WTC11 (cell line): ENCODE measurements around the gene SLC25A26. TPM values are rescaled to one million over a fixed set of nuclear protein-coding genes. Genes with fewer than 3 reads are reported as not detected.

Source experiments
- ATAC-seq: fragments of 200-7000 bp; cut with Tn5 transposase; 2 replicates; pipeline ENCODE4 v1.10.0; 2021; ENCODE audit warnings: mild to moderate bottlenecking, moderate library complexity
- CTCF ChIA-PET: fragments of 300-600 bp; sonication (Branson Sonifier 250); formaldehyde crosslinking; loops from one replicate; lab custom pipeline; 2021; ENCODE audit warnings: antibody characterized with exemption; lab: Charles Lee
- POLR2A ChIA-PET: fragments of 350-600 bp; sonication (Branson Sonifier 250); formaldehyde crosslinking; loops from one replicate; lab custom pipeline; 2021; ENCODE audit warnings: antibody characterized with exemption; lab: Charles Lee
- DNase-seq: peaks from one replicate; pipeline ENCODE4 v3.0.0; 2021; ENCODE audit warnings: low spot score
- H3K27ac Mint-ChIP-seq: 2 replicates; pipeline ENCODE4 v1.8.0; 2021; ENCODE audit warnings: mixed read lengths
- H3K27me3 Mint-ChIP-seq: 2 replicates; pipeline ENCODE4 v1.8.0; 2021; ENCODE audit warnings: low read depth, mild to moderate bottlenecking, moderate library complexity, mixed read lengths
- H3K36me3 Mint-ChIP-seq: 2 replicates; pipeline ENCODE4 v1.8.0; 2021; ENCODE audit warnings: mixed read lengths
- H3K4me1 Mint-ChIP-seq: 2 replicates; pipeline ENCODE4 v1.8.0; 2022; ENCODE audit warnings: mixed read lengths
- H3K4me3 Mint-ChIP-seq: 2 replicates; pipeline ENCODE4 v1.8.0; 2021; ENCODE audit warnings: mild to moderate bottlenecking, moderate library complexity, mixed read lengths
- H3K9me3 Mint-ChIP-seq: 2 replicates; pipeline ENCODE4 v1.8.0; 2021; ENCODE audit warnings: mixed read lengths
- ELF4 ChIP-seq: sonication (generic); formaldehyde crosslinking; IDR thresholded peaks from 2 replicates; pipeline ENCODE4 v1.8.1; 2022; ENCODE audit warnings: low read depth, mild to moderate bottlenecking, moderate library complexity, missing genetic modification reagents
- FOXP1 ChIP-seq: sonication (generic); formaldehyde crosslinking; IDR thresholded peaks from 2 replicates; pipeline ENCODE4 v1.8.0; 2022; ENCODE audit warnings: missing genetic modification reagents, mild to moderate bottlenecking, moderate library complexity, borderline replicate concordance
- KAT7 ChIP-seq: sonication (generic); formaldehyde crosslinking; IDR thresholded peaks from 2 replicates; pipeline ENCODE4 v1.8.1; 2023; ENCODE audit warnings: missing genetic modification reagents, mild to moderate bottlenecking, borderline replicate concordance
- NR1H2 ChIP-seq: sonication (generic); formaldehyde crosslinking; IDR thresholded peaks from 2 replicates; pipeline ENCODE4 v1.9.0; 2021; ENCODE audit warnings: mild to moderate bottlenecking, moderate library complexity, missing genetic modification reagents
- NR2C2 ChIP-seq: sonication (generic); formaldehyde crosslinking; IDR thresholded peaks from 2 replicates; pipeline ENCODE4 v1.8.0; 2022; ENCODE audit warnings: mild to moderate bottlenecking, missing genetic modification reagents
- PRRX2 ChIP-seq: fragments of 250-450 bp; sonication (Bioruptor Pico); IDR thresholded peaks from 2 replicates; pipeline ENCODE4 v1.8.0; 2021; ENCODE audit warnings: mild to moderate bottlenecking
- SMAD3 ChIP-seq: sonication (generic); formaldehyde crosslinking; IDR thresholded peaks from 2 replicates; pipeline ENCODE4 v1.8.0; 2022; ENCODE audit warnings: missing genetic modification reagents, mild to moderate bottlenecking, borderline replicate concordance
- TEAD1 ChIP-seq: sonication (generic); formaldehyde crosslinking; IDR thresholded peaks from 2 replicates; pipeline ENCODE4 v1.8.0; 2022; ENCODE audit warnings: mild to moderate bottlenecking, missing genetic modification reagents
- ZNF219 ChIP-seq: sonication (generic); formaldehyde crosslinking; IDR thresholded peaks from 2 replicates; pipeline ENCODE4 v1.8.0; 2023; ENCODE audit warnings: missing genetic modification reagents, mild to moderate bottlenecking, borderline replicate concordance
- ZNF317 ChIP-seq: sonication (generic); formaldehyde crosslinking; IDR thresholded peaks from 2 replicates; pipeline ENCODE4 v1.8.1; 2023; ENCODE audit warnings: low read depth, mild to moderate bottlenecking, moderate library complexity, missing genetic modification reagents, borderline replicate concordance
- total RNA-seq: library from RNA; stranded (reverse); gene quantifications from 3 replicates; pipeline ENCODE4 v1.2.3, GENCODE V29; 2021
- TF ChIP-seq, protein P1 (sequence below): sonication (generic); formaldehyde crosslinking; IDR thresholded peaks from 2 replicates; pipeline ENCODE4 v1.8.0; 2022; ENCODE audit warnings: mild to moderate bottlenecking, missing genetic modification reagents
- TF ChIP-seq, protein P2 (sequence below): sonication (generic); formaldehyde crosslinking; IDR thresholded peaks from 2 replicates; pipeline ENCODE4 v1.8.0; 2023; ENCODE audit warnings: missing genetic modification reagents, mild to moderate bottlenecking, borderline replicate concordance
- TF ChIP-seq, protein P3 (sequence below): sonication (generic); formaldehyde crosslinking; IDR thresholded peaks from 2 replicates; pipeline ENCODE4 v1.8.0; 2022; ENCODE audit warnings: mild to moderate bottlenecking, missing genetic modification reagents
- TF ChIP-seq, protein P4 (sequence below): sonication (generic); formaldehyde crosslinking; IDR thresholded peaks from 2 replicates; pipeline ENCODE4 v1.8.1; 2023; ENCODE audit warnings: mild to moderate bottlenecking, missing genetic modification reagents, moderate library complexity
- TF ChIP-seq, protein P5 (sequence below): sonication (generic); formaldehyde crosslinking; IDR thresholded peaks from 2 replicates; pipeline ENCODE4 v1.8.1; 2023; ENCODE audit warnings: mild to moderate bottlenecking, missing genetic modification reagents

SLC25A26 gene
- total RNA-seq, 1 experiment from 2014 or later, result 29.1 TPM

DNA sequence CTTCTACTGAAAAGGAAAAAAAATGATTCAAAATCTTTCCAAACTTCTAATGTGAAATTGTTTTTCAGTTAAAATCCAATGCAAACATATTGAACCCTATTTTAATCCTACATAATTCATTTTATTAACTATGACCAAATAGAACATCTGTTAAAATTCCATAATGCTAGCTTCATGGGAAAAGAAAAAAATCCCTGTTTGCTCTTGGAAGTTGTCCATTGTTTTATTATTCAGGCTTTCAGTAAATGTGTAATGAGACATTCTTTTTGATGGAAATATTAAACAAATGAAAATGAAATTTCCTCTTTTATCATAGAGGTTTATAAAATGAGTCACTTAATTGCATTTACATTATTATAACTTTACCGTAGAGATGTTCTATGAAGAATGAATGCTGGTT lies 49.5 kb downstream of the SLC25A26 start:
- TF ChIP-seq ZNF317 (CRISPR knock-in tag) (no peak), NR1H2 (no peak), ZNF219 (CRISPR knock-in tag) (no peak), FOXP1 (CRISPR knock-in tag) (no peak), KAT7 (CRISPR knock-in tag) (no peak), PRRX2 (no peak)
- TF ChIP-seq, protein P1, sequence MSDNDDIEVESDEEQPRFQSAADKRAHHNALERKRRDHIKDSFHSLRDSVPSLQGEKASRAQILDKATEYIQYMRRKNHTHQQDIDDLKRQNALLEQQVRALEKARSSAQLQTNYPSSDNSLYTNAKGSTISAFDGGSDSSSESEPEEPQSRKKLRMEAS (CRISPR knock-in tag), result no peak
- TF ChIP-seq, protein P2, sequence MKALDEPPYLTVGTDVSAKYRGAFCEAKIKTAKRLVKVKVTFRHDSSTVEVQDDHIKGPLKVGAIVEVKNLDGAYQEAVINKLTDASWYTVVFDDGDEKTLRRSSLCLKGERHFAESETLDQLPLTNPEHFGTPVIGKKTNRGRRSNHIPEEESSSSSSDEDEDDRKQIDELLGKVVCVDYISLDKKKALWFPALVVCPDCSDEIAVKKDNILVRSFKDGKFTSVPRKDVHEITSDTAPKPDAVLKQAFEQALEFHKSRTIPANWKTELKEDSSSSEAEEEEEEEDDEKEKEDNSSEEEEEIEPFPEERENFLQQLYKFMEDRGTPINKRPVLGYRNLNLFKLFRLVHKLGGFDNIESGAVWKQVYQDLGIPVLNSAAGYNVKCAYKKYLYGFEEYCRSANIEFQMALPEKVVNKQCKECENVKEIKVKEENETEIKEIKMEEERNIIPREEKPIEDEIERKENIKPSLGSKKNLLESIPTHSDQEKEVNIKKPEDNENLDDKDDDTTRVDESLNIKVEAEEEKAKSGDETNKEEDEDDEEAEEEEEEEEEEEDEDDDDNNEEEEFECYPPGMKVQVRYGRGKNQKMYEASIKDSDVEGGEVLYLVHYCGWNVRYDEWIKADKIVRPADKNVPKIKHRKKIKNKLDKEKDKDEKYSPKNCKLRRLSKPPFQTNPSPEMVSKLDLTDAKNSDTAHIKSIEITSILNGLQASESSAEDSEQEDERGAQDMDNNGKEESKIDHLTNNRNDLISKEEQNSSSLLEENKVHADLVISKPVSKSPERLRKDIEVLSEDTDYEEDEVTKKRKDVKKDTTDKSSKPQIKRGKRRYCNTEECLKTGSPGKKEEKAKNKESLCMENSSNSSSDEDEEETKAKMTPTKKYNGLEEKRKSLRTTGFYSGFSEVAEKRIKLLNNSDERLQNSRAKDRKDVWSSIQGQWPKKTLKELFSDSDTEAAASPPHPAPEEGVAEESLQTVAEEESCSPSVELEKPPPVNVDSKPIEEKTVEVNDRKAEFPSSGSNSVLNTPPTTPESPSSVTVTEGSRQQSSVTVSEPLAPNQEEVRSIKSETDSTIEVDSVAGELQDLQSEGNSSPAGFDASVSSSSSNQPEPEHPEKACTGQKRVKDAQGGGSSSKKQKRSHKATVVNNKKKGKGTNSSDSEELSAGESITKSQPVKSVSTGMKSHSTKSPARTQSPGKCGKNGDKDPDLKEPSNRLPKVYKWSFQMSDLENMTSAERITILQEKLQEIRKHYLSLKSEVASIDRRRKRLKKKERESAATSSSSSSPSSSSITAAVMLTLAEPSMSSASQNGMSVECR (CRISPR knock-in tag), result no peak
- TF ChIP-seq, protein P3, sequence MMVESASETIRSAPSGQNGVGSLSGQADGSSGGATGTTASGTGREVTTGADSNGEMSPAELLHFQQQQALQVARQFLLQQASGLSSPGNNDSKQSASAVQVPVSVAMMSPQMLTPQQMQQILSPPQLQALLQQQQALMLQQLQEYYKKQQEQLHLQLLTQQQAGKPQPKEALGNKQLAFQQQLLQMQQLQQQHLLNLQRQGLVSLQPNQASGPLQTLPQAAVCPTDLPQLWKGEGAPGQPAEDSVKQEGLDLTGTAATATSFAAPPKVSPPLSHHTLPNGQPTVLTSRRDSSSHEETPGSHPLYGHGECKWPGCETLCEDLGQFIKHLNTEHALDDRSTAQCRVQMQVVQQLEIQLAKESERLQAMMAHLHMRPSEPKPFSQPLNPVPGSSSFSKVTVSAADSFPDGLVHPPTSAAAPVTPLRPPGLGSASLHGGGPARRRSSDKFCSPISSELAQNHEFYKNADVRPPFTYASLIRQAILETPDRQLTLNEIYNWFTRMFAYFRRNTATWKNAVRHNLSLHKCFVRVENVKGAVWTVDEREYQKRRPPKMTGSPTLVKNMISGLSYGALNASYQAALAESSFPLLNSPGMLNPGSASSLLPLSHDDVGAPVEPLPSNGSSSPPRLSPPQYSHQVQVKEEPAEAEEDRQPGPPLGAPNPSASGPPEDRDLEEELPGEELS (CRISPR knock-in tag), result no peak
- TF ChIP-seq, protein P4, sequence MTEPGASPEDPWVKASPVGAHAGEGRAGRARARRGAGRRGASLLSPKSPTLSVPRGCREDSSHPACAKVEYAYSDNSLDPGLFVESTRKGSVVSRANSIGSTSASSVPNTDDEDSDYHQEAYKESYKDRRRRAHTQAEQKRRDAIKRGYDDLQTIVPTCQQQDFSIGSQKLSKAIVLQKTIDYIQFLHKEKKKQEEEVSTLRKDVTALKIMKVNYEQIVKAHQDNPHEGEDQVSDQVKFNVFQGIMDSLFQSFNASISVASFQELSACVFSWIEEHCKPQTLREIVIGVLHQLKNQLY (CRISPR knock-in tag), result no peak
- Mint-ChIP-seq H3K4me3 (no peak overlapping the region), H3K36me3 (peaks cover 4% of the 10 kb centered on the region), H3K9me3 (peaks cover under 1% of the 10 kb centered on the region; the same call in 1 of the 2 replicates), H3K27me3 (no peaks in the 10 kb centered on the region), H3K27ac (no peak overlapping the region), H3K4me1 (peaks cover 7% of the 10 kb centered on the region; the same call in 1 of the 2 replicates)
- ChIA-PET CTCF (interaction anchor here (1.0 to 2.8 kb wide), 3 partner anchors 16 to 108 kb away, joined by 3 to 9 read pairs (median 6); no protein-coding TSS in a partner anchor), POLR2A (no interaction called here)
- DNase-seq (no peak), ATAC-seq (no peak)

DNA sequence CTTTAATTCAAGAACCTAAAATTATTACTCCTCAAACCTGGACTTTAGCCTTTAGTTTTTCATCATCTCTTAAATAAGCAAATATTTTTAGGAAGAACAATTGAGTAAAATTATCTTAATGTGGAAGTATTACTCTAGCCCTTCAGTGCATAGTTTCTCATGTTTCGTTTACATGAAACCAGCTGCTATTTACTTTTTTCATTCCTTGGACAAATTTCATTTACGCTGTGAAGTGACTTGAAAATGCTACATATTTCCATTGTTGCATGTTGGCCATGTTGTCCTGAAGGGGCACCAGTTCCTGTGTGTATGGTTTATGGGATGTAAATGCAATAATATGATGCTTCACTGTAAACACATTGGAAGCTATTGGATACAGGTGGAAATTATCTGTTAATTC lies 49.9 kb downstream of the SLC25A26 start:
- no peak for DNase-seq
- no peak overlapping the region for H3K27ac Mint-ChIP-seq
- no peak overlapping the region for H3K4me3 Mint-ChIP-seq
- no peak for TF ChIP-seq NR2C2
- TF ChIP-seq, protein P5, sequence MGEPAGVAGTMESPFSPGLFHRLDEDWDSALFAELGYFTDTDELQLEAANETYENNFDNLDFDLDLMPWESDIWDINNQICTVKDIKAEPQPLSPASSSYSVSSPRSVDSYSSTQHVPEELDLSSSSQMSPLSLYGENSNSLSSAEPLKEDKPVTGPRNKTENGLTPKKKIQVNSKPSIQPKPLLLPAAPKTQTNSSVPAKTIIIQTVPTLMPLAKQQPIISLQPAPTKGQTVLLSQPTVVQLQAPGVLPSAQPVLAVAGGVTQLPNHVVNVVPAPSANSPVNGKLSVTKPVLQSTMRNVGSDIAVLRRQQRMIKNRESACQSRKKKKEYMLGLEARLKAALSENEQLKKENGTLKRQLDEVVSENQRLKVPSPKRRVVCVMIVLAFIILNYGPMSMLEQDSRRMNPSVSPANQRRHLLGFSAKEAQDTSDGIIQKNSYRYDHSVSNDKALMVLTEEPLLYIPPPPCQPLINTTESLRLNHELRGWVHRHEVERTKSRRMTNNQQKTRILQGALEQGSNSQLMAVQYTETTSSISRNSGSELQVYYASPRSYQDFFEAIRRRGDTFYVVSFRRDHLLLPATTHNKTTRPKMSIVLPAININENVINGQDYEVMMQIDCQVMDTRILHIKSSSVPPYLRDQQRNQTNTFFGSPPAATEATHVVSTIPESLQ (CRISPR knock-in tag), result no peak
- TF ChIP-seq SMAD3 (CRISPR knock-in tag), result no peak
- TF ChIP-seq ELF4 (CRISPR knock-in tag), result no peak
- TF ChIP-seq TEAD1 (CRISPR knock-in tag), result no peak
- H3K36me3 Mint-ChIP-seq, result peaks cover 4% of the 10 kb centered on the region; the same call in 1 of the 2 replicates
- H3K9me3 Mint-ChIP-seq, result peaks cover 3% of the 10 kb centered on the region; the same call in 1 of the 2 replicates
- ATAC-seq, result no peak
- H3K27me3 Mint-ChIP-seq, result no peaks in the 10 kb centered on the region
- POLR2A ChIA-PET, result no interaction called here
- peaks cover 7% of the 10 kb centered on the region; the same call in 1 of the 2 replicates for H3K4me1 Mint-ChIP-seq
- CTCF ChIA-PET, result interaction anchor here (1.0 to 2.8 kb wide), 3 partner anchors 17 to 108 kb away, joined by 3 to 9 read pairs (median 6); no protein-coding TSS in a partner anchor
